GM12878 (cell line): ENCODE measurements around the gene CAPN8.

Experiments used
- BRCA1 ChIP-seq: IDR thresholded peaks from 2 replicates; pipeline ENCODE4 v1.6.1; 2011; ENCODE audit warnings: low read depth, low read length, improper control_type of control experiment
- EGR1 ChIP-seq, 2 experiments: IDR thresholded peaks; 1 replicate in 1 of 2; 2 replicates in 1 of 2; pipeline ENCODE4 v1.6.1; 2011 to 2012; ENCODE audit warnings: low read depth in 2 of 2, low read length in 2 of 2, borderline replicate concordance in 1 of 2, mild to moderate bottlenecking in 1 of 2, moderate library complexity in 1 of 2
- FOXK2 ChIP-seq: fragments of 450-650 bp; IDR thresholded peaks from 2 replicates; pipeline ENCODE4 v1.6.1; 2017; ENCODE audit warnings: mild to moderate bottlenecking, moderate library complexity
- HDGF ChIP-seq: fragments of 450-650 bp; IDR thresholded peaks from 2 replicates; pipeline ENCODE4 v1.6.1; 2016; ENCODE audit warnings: antibody characterized with exemption
- NR2C1 ChIP-seq: fragments of 450-650 bp; IDR thresholded peaks from 2 replicates; pipeline ENCODE4 v1.6.1; 2017; ENCODE audit warnings: antibody characterized with exemption, mild to moderate bottlenecking, moderate library complexity
- RCOR1 ChIP-seq: conservative IDR thresholded peaks from 2 replicates; pipeline ENCODE4 v1.6.1; 2012; ENCODE audit warnings: low read depth, low read length, improper control_type of control experiment
- TF ChIP-seq, protein P1 (sequence below), 3 experiments: IDR thresholded peaks in 2 of 3; conservative IDR thresholded peaks in 1 of 3; 2 replicates each; pipeline ENCODE4 v1.5.1; 2011; ENCODE audit warnings: low read depth in 3 of 3, low read length in 3 of 3, mild to moderate bottlenecking in 3 of 3, control low read depth in 2 of 3, moderate library complexity in 2 of 3, inconsistent platforms in 1 of 3, mixed read lengths in 1 of 3; ENCODE audit not compliant: control insufficient read depth in 2 of 3, insufficient read depth in 1 of 3; ENCODE audit errors: extremely low read depth in 1 of 3
- TF ChIP-seq, protein P2 (sequence below): IDR thresholded peaks from 2 replicates; pipeline ENCODE4 v1.6.1; 2012; ENCODE audit warnings: low read depth, low read length, improper control_type of control experiment
- TF ChIP-seq, protein P3 (sequence below): fragments of 450-650 bp; IDR thresholded peaks from 2 replicates; pipeline ENCODE4 v1.6.1; 2017; ENCODE audit warnings: mild to moderate bottlenecking, moderate library complexity

DNA sequence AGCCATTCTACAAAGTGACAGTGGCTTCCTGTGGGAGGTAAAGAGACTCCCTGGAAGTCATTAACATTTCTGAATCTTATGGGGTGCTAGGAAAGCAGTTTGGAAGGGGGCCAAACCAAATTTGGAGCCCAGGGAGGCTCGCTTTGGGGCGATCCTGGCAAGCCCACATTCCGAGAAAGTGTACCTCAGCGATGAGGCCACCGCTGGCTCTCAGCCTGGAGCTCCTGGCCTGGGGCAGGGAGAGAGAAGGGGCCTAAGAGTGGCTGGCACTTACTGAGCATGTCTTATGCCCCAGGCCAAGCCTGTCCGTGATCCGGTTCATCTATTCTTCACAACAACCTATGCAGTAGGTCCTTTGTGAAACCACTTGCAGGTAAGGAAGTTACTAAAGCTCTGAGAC, 173.5 kb downstream of the CAPN8 start:
- TF ChIP-seq, protein P1, sequence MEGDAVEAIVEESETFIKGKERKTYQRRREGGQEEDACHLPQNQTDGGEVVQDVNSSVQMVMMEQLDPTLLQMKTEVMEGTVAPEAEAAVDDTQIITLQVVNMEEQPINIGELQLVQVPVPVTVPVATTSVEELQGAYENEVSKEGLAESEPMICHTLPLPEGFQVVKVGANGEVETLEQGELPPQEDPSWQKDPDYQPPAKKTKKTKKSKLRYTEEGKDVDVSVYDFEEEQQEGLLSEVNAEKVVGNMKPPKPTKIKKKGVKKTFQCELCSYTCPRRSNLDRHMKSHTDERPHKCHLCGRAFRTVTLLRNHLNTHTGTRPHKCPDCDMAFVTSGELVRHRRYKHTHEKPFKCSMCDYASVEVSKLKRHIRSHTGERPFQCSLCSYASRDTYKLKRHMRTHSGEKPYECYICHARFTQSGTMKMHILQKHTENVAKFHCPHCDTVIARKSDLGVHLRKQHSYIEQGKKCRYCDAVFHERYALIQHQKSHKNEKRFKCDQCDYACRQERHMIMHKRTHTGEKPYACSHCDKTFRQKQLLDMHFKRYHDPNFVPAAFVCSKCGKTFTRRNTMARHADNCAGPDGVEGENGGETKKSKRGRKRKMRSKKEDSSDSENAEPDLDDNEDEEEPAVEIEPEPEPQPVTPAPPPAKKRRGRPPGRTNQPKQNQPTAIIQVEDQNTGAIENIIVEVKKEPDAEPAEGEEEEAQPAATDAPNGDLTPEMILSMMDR (IDR thresholded peaks at IDR 0.05 in 2 of 3, conservative IDR thresholded peaks at IDR 0.05 in 1 of 3; ENCODE audit: control insufficient read depth in 2 of 3, extremely low read depth in 1 of 3, insufficient read depth in 1 of 3, low read depth in 3 of 3, low read length in 3 of 3) = no peak
- TF ChIP-seq FOXK2 (no peak), HDGF (no peak), RCOR1 (no peak), EGR1 (IDR thresholded peaks at IDR 0.05; ENCODE audit: borderline replicate concordance in 1 of 2, low read depth in 2 of 2, low read length in 2 of 2) (no peak), BRCA1 (no peak), NR2C1 (no peak)
- TF ChIP-seq, protein P2, sequence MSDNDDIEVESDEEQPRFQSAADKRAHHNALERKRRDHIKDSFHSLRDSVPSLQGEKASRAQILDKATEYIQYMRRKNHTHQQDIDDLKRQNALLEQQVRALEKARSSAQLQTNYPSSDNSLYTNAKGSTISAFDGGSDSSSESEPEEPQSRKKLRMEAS = no peak
- TF ChIP-seq, protein P3, sequence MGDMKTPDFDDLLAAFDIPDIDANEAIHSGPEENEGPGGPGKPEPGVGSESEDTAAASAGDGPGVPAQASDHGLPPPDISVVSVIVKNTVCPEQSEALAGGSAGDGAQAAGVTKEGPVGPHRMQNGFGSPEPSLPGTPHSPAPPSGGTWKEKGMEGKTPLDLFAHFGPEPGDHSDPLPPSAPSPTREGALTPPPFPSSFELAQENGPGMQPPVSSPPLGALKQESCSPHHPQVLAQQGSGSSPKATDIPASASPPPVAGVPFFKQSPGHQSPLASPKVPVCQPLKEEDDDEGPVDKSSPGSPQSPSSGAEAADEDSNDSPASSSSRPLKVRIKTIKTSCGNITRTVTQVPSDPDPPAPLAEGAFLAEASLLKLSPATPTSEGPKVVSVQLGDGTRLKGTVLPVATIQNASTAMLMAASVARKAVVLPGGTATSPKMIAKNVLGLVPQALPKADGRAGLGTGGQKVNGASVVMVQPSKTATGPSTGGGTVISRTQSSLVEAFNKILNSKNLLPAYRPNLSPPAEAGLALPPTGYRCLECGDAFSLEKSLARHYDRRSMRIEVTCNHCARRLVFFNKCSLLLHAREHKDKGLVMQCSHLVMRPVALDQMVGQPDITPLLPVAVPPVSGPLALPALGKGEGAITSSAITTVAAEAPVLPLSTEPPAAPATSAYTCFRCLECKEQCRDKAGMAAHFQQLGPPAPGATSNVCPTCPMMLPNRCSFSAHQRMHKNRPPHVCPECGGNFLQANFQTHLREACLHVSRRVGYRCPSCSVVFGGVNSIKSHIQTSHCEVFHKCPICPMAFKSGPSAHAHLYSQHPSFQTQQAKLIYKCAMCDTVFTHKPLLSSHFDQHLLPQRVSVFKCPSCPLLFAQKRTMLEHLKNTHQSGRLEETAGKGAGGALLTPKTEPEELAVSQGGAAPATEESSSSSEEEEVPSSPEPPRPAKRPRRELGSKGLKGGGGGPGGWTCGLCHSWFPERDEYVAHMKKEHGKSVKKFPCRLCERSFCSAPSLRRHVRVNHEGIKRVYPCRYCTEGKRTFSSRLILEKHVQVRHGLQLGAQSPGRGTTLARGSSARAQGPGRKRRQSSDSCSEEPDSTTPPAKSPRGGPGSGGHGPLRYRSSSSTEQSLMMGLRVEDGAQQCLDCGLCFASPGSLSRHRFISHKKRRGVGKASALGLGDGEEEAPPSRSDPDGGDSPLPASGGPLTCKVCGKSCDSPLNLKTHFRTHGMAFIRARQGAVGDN = no peak
